Fibroblast of the aortic adventitia (primary cell): Measurements from ENCODE around the gene SEMA6A. TPM values are rescaled to one million over a fixed set of nuclear protein-coding genes. Genes with fewer than 3 reads are reported as not detected.
"Not testable (repeated sequence)": the region's sequence is repeated elsewhere in the genome, so short reads cannot be mapped to it uniquely, and the experiment has no call there.

Experiments
- DNase-seq: peaks from one replicate; pipeline ENCODE4 v3.0.0-alpha.2; 2010; ENCODE audit warnings: low read depth
- H3K4me3 ChIP-seq: 2 replicates; pipeline ENCODE4 v1.5.1; 2011; ENCODE audit warnings: low read depth, mild to moderate bottlenecking, control low read depth, low read length, moderate library complexity
- CTCF ChIP-seq: IDR thresholded peaks from 2 replicates; pipeline ENCODE4 v1.5.1; 2011; ENCODE audit warnings: mild to moderate bottlenecking, low read length, control low read depth, inconsistent platforms; ENCODE audit not compliant: insufficient read depth
- total RNA-seq: library from RNA; depleted of rRNA; stranded (reverse); fragments of >200 nt; gene quantifications from 2 replicates; pipeline ENCODE4 v1.2.3, GENCODE V29; 2012; ENCODE audit warnings: low replicate concordance

The SEMA6A gene
- total RNA-seq, 1 donor = 0.36 TPM

DNA sequence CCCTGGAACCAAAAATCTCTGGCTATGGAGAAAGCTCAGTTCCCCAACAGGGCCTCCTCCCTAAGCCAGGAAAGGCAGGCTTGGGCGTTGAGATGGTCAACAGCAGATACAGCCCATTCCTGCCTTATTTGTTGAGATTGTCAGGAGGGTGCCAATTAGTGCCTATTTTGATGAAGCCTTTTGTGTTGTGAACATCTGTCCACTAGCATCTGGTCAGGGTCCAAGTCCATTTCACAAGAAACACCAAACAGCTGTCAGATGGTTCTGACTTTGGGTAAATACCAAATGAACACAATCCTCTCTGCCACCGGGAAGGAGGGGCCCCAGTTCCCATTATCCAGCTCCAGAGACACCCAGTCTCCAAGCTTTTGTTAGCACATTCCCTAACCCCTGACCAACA lies 19.9 kb downstream of the SEMA6A start:
- no peak for DNase-seq
- H3K4me3 ChIP-seq = no peak overlapping the region
- TF ChIP-seq CTCF = no peak

- no peak overlapping the region for H3K4me3 ChIP-seq
- TF ChIP-seq CTCF = no peak
- DNase-seq = no peak
These were observed 21.3 kb downstream of the SEMA6A start for GRCh38 chr5:116553366-116553765.

DNA sequence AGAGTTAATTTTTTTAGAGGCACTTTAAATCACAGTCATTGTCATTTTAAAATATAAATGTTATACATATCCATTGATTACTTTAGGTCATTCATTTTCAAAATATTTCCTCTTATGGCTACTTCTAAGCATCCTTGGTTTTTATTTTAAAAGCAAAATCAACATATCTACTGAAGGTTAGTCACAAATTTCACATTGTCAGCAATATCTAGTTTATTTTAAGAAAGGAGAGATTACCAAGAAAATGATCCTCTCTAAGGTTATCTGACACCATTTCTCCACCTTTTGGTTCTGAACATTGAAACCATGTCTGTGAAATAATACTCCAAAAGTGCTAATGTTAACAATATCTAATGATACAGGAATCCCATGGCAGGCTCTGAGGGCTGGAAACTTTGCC lies 24.5 kb downstream of the SEMA6A start:
- no peak for TF ChIP-seq CTCF
- no peak overlapping the region for H3K4me3 ChIP-seq
- DNase-seq = no peak

DNA sequence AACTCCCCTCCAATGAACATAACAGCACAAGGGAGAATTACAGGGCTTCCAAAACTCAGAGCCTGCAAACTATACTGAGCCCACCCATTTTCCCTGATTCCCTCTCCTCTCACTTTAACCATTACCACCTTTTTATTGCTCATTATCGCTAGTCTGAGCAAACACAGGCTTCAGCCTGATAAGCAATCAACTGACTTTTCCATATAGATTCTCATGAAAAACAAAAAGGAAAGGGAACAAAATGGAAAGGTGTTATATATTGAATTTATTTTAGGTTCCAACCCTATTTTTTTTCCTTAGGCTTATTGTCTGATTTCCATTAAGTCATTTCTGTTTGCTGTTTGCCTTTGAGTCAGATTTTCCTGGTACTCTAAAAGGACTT lies 27.9 kb downstream of the SEMA6A start:
- DNase-seq = no peak
- H3K4me3 ChIP-seq = no peak overlapping the region
- no peak for TF ChIP-seq CTCF

DNA sequence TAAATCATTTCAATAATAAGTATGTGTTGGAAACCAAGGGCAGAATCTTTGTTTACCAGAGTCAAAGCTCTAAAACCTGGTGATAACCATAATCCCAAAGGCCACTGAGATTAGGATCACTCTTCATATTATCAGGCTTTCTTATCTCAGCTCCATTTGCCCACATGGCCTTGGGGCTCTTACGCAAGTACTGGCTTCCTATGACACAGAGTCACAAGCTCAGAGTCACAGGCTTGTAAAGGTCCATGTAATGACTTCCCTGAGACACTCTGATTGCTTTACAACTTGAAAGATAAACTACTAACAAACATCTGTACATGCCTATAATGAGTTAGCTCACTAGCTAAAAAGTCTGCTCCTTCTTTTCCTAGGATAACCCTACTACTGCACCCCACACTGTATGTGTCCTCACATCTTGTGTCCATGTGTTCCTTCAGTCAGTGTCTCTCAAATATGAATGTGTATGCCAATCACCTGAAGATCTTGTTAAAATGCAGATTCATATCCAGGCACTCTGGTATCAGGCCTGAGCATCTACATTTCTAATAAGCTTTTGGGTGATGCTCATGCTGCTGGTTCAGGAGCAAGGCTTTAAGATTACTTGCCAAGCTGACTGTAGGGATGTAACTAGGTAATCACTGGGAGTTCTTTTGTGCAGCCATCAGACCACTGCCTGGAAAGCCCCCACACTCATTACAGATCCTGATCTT lies 28.4 kb downstream of the SEMA6A start:
- no peak for DNase-seq
- no peak overlapping the region for H3K4me3 ChIP-seq
- no peak for TF ChIP-seq CTCF

DNA sequence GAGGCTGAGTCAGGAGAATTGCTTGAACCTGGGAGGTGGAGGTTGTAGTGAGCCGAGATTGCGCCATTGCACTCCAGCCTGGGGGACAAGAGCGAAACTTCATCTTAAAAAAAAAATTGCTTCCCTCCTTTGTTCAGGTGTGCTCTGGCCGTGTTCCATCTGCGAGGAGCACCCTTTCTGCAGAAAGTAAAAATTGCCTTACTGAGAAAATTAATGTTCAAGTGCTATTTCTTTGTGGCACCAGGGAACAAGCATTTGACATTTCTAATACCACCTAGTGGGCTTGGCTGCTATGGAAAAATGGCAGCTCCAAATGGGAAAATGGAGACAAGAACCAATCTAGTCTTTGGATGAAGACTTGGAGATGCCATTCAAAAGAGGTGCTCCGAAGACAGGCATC lies 29.2 kb downstream of the SEMA6A start:
- H3K4me3 ChIP-seq, DNase-seq: not testable (repeated sequence)

GRCh38 chr5:116544531-116545241 lies 29.9 kb downstream of the SEMA6A start:
- DNase-seq = no peak
- H3K4me3 ChIP-seq = no peak overlapping the region
- no peak for TF ChIP-seq CTCF
